Endothelial cell (in vitro differentiated cells): ENCODE measurements around the gene CDK14. TPM values are rescaled to one million over a fixed set of nuclear protein-coding genes. Genes with fewer than 3 reads are reported as not detected.

Experiments used
- DNase-seq: peaks from one replicate; pipeline ENCODE4 v3.0.0; 2021; ENCODE audit warnings: low spot score
- H3K27ac Mint-ChIP-seq: one replicate; pipeline ENCODE4 v1.8.0; 2021; ENCODE audit warnings: mixed read lengths, inconsistent platforms; ENCODE audit not compliant: unreplicated experiment
- H3K27me3 Mint-ChIP-seq: one replicate; pipeline ENCODE4 v1.8.0; 2021; ENCODE audit warnings: mild to moderate bottlenecking, moderate library complexity, mixed read lengths, inconsistent platforms; ENCODE audit not compliant: unreplicated experiment
- H3K36me3 Mint-ChIP-seq: one replicate; pipeline ENCODE4 v1.8.0; 2021; ENCODE audit warnings: mild to moderate bottlenecking, low read depth, mixed read lengths, inconsistent platforms; ENCODE audit not compliant: unreplicated experiment
- H3K4me1 Mint-ChIP-seq: one replicate; pipeline ENCODE4 v1.8.0; 2021; ENCODE audit warnings: mild to moderate bottlenecking, mixed read lengths, inconsistent platforms; ENCODE audit not compliant: unreplicated experiment
- H3K4me3 Mint-ChIP-seq: one replicate; pipeline ENCODE4 v1.8.0; 2021; ENCODE audit warnings: mild to moderate bottlenecking, mixed read lengths, inconsistent platforms; ENCODE audit not compliant: unreplicated experiment
- H3K9me3 Mint-ChIP-seq: one replicate; pipeline ENCODE4 v1.8.0; 2021; ENCODE audit warnings: mixed read lengths, inconsistent platforms; ENCODE audit not compliant: unreplicated experiment
- CTCF ChIP-seq: fragments of 200-600 bp; sonication (generic); IDR thresholded peaks from one replicate; pipeline ENCODE4 v1.5.0; 2021; ENCODE audit warnings: antibody characterized with exemption; ENCODE audit not compliant: unreplicated experiment
- total RNA-seq: library from RNA; stranded (reverse); fragmentation: NEBNext Ultra II Directional; extraction: Animal tissue kit (Norgen Biotek cat#: 25700); gene quantifications from one replicate; pipeline ENCODE4 v1.2.1, GENCODE V29; 2021; ENCODE audit not compliant: unreplicated experiment

CDK14 gene
- total RNA-seq, 1 donor from 2014 or later, result 30.2 TPM

- Mint-ChIP-seq H3K27ac (no peak overlapping the region), H3K4me1 (no peaks in the 10 kb centered on the region), H3K9me3 (no peaks in the 10 kb centered on the region), H3K27me3 (peaks cover 4% of the 10 kb centered on the region), H3K36me3 (no peaks in the 10 kb centered on the region), H3K4me3 (no peak overlapping the region)
- no peak for TF ChIP-seq CTCF
- no peak for DNase-seq
Measured at GRCh38 chr7:90844421-90844820, 248.3 kb downstream of the CDK14 start.

- no peaks in the 10 kb centered on the region for H3K9me3 Mint-ChIP-seq
- no peak overlapping the region for H3K27ac Mint-ChIP-seq
- no peak for DNase-seq
- no peak for TF ChIP-seq CTCF
- H3K36me3 Mint-ChIP-seq, result no peaks in the 10 kb centered on the region
- peaks cover 5% of the 10 kb centered on the region for H3K27me3 Mint-ChIP-seq
- no peak overlapping the region for H3K4me3 Mint-ChIP-seq
- no peaks in the 10 kb centered on the region for H3K4me1 Mint-ChIP-seq
Measured at GRCh38 chr7:90846192-90846591, 250.1 kb downstream of the CDK14 start.

GRCh38 chr7:90850066-90850465 lies 253.9 kb downstream of the CDK14 start:
- Mint-ChIP-seq H3K27me3 (peaks cover 5% of the 10 kb centered on the region), H3K36me3 (no peaks in the 10 kb centered on the region), H3K9me3 (no peaks in the 10 kb centered on the region), H3K4me1 (no peaks in the 10 kb centered on the region), H3K4me3 (no peak overlapping the region), H3K27ac (no peak overlapping the region)
- no peak for TF ChIP-seq CTCF
- DNase-seq, result no peak

- no peaks in the 10 kb centered on the region for H3K9me3 Mint-ChIP-seq
- no peak overlapping the region for H3K27ac Mint-ChIP-seq
- H3K4me3 Mint-ChIP-seq, result no peak overlapping the region
- no peaks in the 10 kb centered on the region for H3K4me1 Mint-ChIP-seq
- no peak for TF ChIP-seq CTCF
- H3K27me3 Mint-ChIP-seq, result peaks cover 5% of the 10 kb centered on the region
- DNase-seq, result no peak
- no peaks in the 10 kb centered on the region for H3K36me3 Mint-ChIP-seq
Measured at GRCh38 chr7:90850471-90850870, 254.3 kb downstream of the CDK14 start.

- Mint-ChIP-seq H3K36me3 (no peaks in the 10 kb centered on the region), H3K9me3 (no peaks in the 10 kb centered on the region), H3K27ac (no peak overlapping the region), H3K4me3 (no peak overlapping the region), H3K4me1 (no peaks in the 10 kb centered on the region), H3K27me3 (peaks cover 5% of the 10 kb centered on the region)
- DNase-seq, result no peak
- TF ChIP-seq CTCF, result no peak
Measured at GRCh38 chr7:90853205-90853604, 257.1 kb downstream of the CDK14 start.
